ENCODE results near the gene FAM135A. TPM values are rescaled to one million over a fixed set of nuclear protein-coding genes. Genes with fewer than 3 reads are reported as not detected.

Gene FAM135A
- total and polyA plus RNA-seq, 2 of the 4 experiments (the other 2 are of a cell fraction) = 2.2 to 7.9 TPM

GRCh38 chr6:70396796-70397729 is 16.2 kb upstream of the FAM135A start:
- H2BK20ac ChIP-seq (ENCODE audit: low read depth, low read length) = no peak overlapping the region
- no peak overlapping the region for H2BK5ac ChIP-seq (ENCODE audit: low read depth, low read length, poor library complexity, severe bottlenecking)
- H2BK15ac ChIP-seq (ENCODE audit: low read depth, low read length) = no peak overlapping the region
- H3K4ac ChIP-seq (ENCODE audit: low read depth, low read length) = no peak overlapping the region
- H3K9ac ChIP-seq (ENCODE audit: low read depth, low read length) = no peak overlapping the region
- POLR2A ChIA-PET (ENCODE audit: unreplicated experiment) = no interaction called here
- peaks cover 3% of the 10 kb centered on the region; the same call in 1 of the 2 replicates for H3K4me1 ChIP-seq (ENCODE audit: control insufficient read depth, insufficient read depth, low read length)
- H3K4me2 ChIP-seq (ENCODE audit: low read depth, low read length) = no peak overlapping the region
- H3K56ac ChIP-seq (ENCODE audit: extremely low read depth, insufficient read depth, low read length) = no peak overlapping the region
- H3K27ac ChIP-seq (ENCODE audit: insufficient read depth, low read length) = no peak overlapping the region
- no peak overlapping the region for H2AFZ ChIP-seq (replicated peaks; ENCODE audit: low read length, poor library complexity)
- H4K5ac ChIP-seq (ENCODE audit: low read depth, low read length) = no peak overlapping the region
- no peak overlapping the region for H3K23ac ChIP-seq (ENCODE audit: low read depth, low read length)
- DNase-seq (no peak), ATAC-seq (ENCODE audit: low read depth) (no peak)
- H3K27me3 ChIP-seq (ENCODE audit: control insufficient read depth, insufficient read depth, low read length) = peaks cover 3% of the 10 kb centered on the region; the same call in 1 of the 2 replicates
- no peaks in the 10 kb centered on the region for H3K79me1 ChIP-seq (ENCODE audit: low read depth in 1 of 2, low read length in 2 of 2)
- no CpG with 5 or more reads among the region's 10 CpGs for WGBS, 2 experiments (ENCODE audit: extremely low coverage in 2 of 2, insufficient read length in 1 of 2)
- no peaks in the 10 kb centered on the region for H3K36me3 ChIP-seq (ENCODE audit: control insufficient read depth, insufficient read depth, low read length)
- BruUV-seq (replicated peaks) = no TSS peak
- no peak overlapping the region for H3K18ac ChIP-seq (ENCODE audit: low read depth, low read length)
- H2AK5ac ChIP-seq (ENCODE audit: low read depth, low read length) = no peak overlapping the region
- H3K9me1 ChIP-seq (ENCODE audit: insufficient read depth, low read length) = 0 out of 2 replicates have a peak, but pooled peaks cover 3% of the 10 kb centered on the region
- no peaks in the 10 kb centered on the region for H4K20me1 ChIP-seq (ENCODE audit: insufficient read depth, low read length)
- in situ Hi-C loops (cut with MboI; ENCODE audit: low sequenced_read_pairs) = no loop called here
- intact Hi-C loops (cut with micrococcal nuclease) = no loop called here
- H2BK120ac ChIP-seq (ENCODE audit: low read depth, low read length) = no peak overlapping the region
- no peak overlapping the region for H2AK9ac ChIP-seq (replicated peaks; ENCODE audit: low read depth, low read length, poor library complexity)
- H3K14ac ChIP-seq (replicated peaks; ENCODE audit: low read depth, low read length) = no peak overlapping the region
- no peak overlapping the region for H4K8ac ChIP-seq (ENCODE audit: low read depth in 2 of 2, low read length in 2 of 2)
- dilution Hi-C loops (cut with HindIII; ENCODE audit: low sequenced_read_pairs, unreplicated experiment) = no loop called here
- H3K4me3 ChIP-seq (ENCODE audit: insufficient read depth, low read depth, low read length) = no peak overlapping the region
- CTCF ChIA-PET = no interaction called here
- H4K91ac ChIP-seq (ENCODE audit: insufficient read depth, low read depth, low read length) = no peak overlapping the region
- no peaks in the 10 kb centered on the region for H3K9me3 ChIP-seq (ENCODE audit: control insufficient read depth, insufficient read depth, low read length)
- TF ChIP-seq NFE2L2 (IDR thresholded peaks at IDR 0.05; ENCODE audit: low read depth, low read length) (no peak), POLR2A (IDR thresholded peaks at IDR 0.05; ENCODE audit: low read depth, low read length) (no peak), SMC3 (IDR thresholded peaks at IDR 0.05; ENCODE audit: low read depth, low read length) (no peak), CHD1 (IDR thresholded peaks at IDR 0.05; ENCODE audit: low read depth, low read length) (no peak), CEBPB (IDR thresholded peaks at IDR 0.05; ENCODE audit: low read depth, low read length) (no peak), MXI1 (IDR thresholded peaks at IDR 0.05; ENCODE audit: borderline replicate concordance, low read depth, low read length) (no peak), ELK1 (IDR thresholded peaks at IDR 0.05; ENCODE audit: borderline replicate concordance, low read depth, low read length) (no peak), USF2 (IDR thresholded peaks at IDR 0.05; ENCODE audit: low read depth, low read length) (no peak), MAFK (IDR thresholded peaks at IDR 0.05; ENCODE audit: low read depth, low read length) (no peak), RFX5 (IDR thresholded peaks at IDR 0.05; ENCODE audit: low read depth, low read length) (no peak), RCOR1 (IDR thresholded peaks at IDR 0.05; ENCODE audit: insufficient replicate concordance, low read length) (no peak), MAZ (IDR thresholded peaks at IDR 0.05; ENCODE audit: borderline replicate concordance, low read depth, low read length) (no peak), BHLHE40 (IDR thresholded peaks at IDR 0.05; ENCODE audit: low read depth, low read length) (no peak), FOS (IDR thresholded peaks at IDR 0.05; ENCODE audit: low read depth, low read length) (no peak), CTCF (conservative IDR thresholded peaks at IDR 0.05; ENCODE audit: low read depth, low read length) (no peak)

Measured in IMR-90 (cell line).